ENCODE results near the gene CRB2. TPM values are rescaled to one million over a fixed set of nuclear protein-coding genes. Genes with fewer than 3 reads are reported as not detected.
"Not testable (repeated sequence)": the region's sequence is repeated elsewhere in the genome, so short reads cannot be mapped to it uniquely, and the experiment has no call there.

CRB2 gene
- polyA plus RNA-seq, 4 donors = 0.06 to 0.47 TPM; not detected in 2

- Histone ChIP-seq H3K27ac (ENCODE audit: low read depth in 1 of 3, low read length in 2 of 3) (no peak overlapping the region), H3K36me3 (ENCODE audit: control insufficient read depth in 3 of 3, insufficient read depth in 2 of 3, low read depth in 1 of 3, low read length in 3 of 3) (peaks cover 0 to 34% (median 0%) of the 10 kb centered on the region in 3 donors), H3K4me3 (ENCODE audit: low read depth in 1 of 3, low read length in 3 of 3) (no peak overlapping the region), H3K9me3 (ENCODE audit: control insufficient read depth in 2 of 2, insufficient read depth in 1 of 2, low read depth in 1 of 2, low read length in 1 of 2) (peaks cover 0 to 8% of the 10 kb centered on the region in 2 donors), H3K4me1 (ENCODE audit: control insufficient read depth in 3 of 3, insufficient read depth in 2 of 3, low read depth in 1 of 3, low read length in 2 of 3) (no peaks in the 10 kb centered on the region), H3K27me3 (ENCODE audit: control insufficient read depth in 3 of 3, insufficient read depth in 3 of 3, low read length in 3 of 3) (no peaks in the 10 kb centered on the region)
- FAIRE-seq (no peak), DNase-seq (no peak)
- 81 to 88% (median 84%) methylated on average over 15 to 16 of the region's 16 CpGs for WGBS, 3 donors
Observed at GRCh38 chr9:123394291-123395235, 38.6 kb downstream of the CRB2 start.

GRCh38 chr9:123395276-123395688, 39.3 kb downstream of the CRB2 start:
- Histone ChIP-seq H3K27me3 (ENCODE audit: control insufficient read depth in 3 of 3, insufficient read depth in 3 of 3, low read length in 3 of 3) (no peaks in the 10 kb centered on the region), H3K4me3 (ENCODE audit: low read depth in 1 of 3, low read length in 3 of 3) (no peak overlapping the region), H3K9me3 (ENCODE audit: control insufficient read depth in 2 of 2, insufficient read depth in 1 of 2, low read depth in 1 of 2, low read length in 1 of 2) (peaks cover 0 to 8% of the 10 kb centered on the region in 2 donors), H3K27ac (ENCODE audit: low read depth in 1 of 3, low read length in 2 of 3) (no peak overlapping the region), H3K4me1 (ENCODE audit: control insufficient read depth in 3 of 3, insufficient read depth in 2 of 3, low read depth in 1 of 3, low read length in 2 of 3) (no peaks in the 10 kb centered on the region), H3K36me3 (ENCODE audit: control insufficient read depth in 3 of 3, insufficient read depth in 2 of 3, low read depth in 1 of 3, low read length in 3 of 3) (peaks cover 0 to 39% (median 0%) of the 10 kb centered on the region in 3 donors)
- DNase-seq = peak in 1 of 2 donors; percentile 22
- no peak for FAIRE-seq
- 62 to 73% (median 72%) methylated on average over 5 of the region's 5 CpGs for WGBS, 3 donors

- no peaks in the 10 kb centered on the region for H3K4me1 ChIP-seq (ENCODE audit: control insufficient read depth in 3 of 3, insufficient read depth in 2 of 3, low read depth in 1 of 3, low read length in 2 of 3)
- FAIRE-seq = no peak
- 87 to 93% (median 91%) methylated on average over 23 to 24 of the region's 24 CpGs for WGBS, 3 donors
- H3K36me3 ChIP-seq (ENCODE audit: control insufficient read depth in 3 of 3, insufficient read depth in 2 of 3, low read depth in 1 of 3, low read length in 3 of 3) = peaks cover 0 to 40% (median 0%) of the 10 kb centered on the region in 3 donors
- peaks cover 0 to 8% of the 10 kb centered on the region in 2 donors for H3K9me3 ChIP-seq (ENCODE audit: control insufficient read depth in 2 of 2, insufficient read depth in 1 of 2, low read depth in 1 of 2, low read length in 1 of 2)
- H3K27me3 ChIP-seq (ENCODE audit: control insufficient read depth in 3 of 3, insufficient read depth in 3 of 3, low read length in 3 of 3) = no peaks in the 10 kb centered on the region
- DNase-seq = no peak
- H3K4me3 ChIP-seq (ENCODE audit: low read depth in 1 of 3, low read length in 3 of 3) = no peak overlapping the region
- no peak overlapping the region for H3K27ac ChIP-seq (ENCODE audit: low read depth in 1 of 3, low read length in 2 of 3)
Observed at GRCh38 chr9:123395689-123396511, 39.9 kb downstream of the CRB2 start.

- no peak for DNase-seq
- H3K4me1 ChIP-seq (ENCODE audit: control insufficient read depth in 3 of 3, insufficient read depth in 2 of 3, low read depth in 1 of 3, low read length in 2 of 3) = no peaks in the 10 kb centered on the region
- WGBS, 3 donors = 83 to 98% (median 92%) methylated on average over 3 to 4 of the region's 4 CpGs
Observed at GRCh38 chr9:123397975-123398374, 42.0 kb downstream of the CRB2 start.

GRCh38 chr9:123398938-123399337, 42.9 kb downstream of the CRB2 start:
- not testable (repeated sequence) for H3K4me3 ChIP-seq (ENCODE audit: low read depth in 1 of 3, low read length in 3 of 3); H3K27ac ChIP-seq (ENCODE audit: low read depth in 1 of 3, low read length in 2 of 3); DNase-seq; H3K4me1 ChIP-seq (ENCODE audit: control insufficient read depth in 3 of 3, insufficient read depth in 2 of 3, low read depth in 1 of 3, low read length in 2 of 3); H3K9me3 ChIP-seq (ENCODE audit: control insufficient read depth in 2 of 2, insufficient read depth in 1 of 2, low read depth in 1 of 2, low read length in 1 of 2); FAIRE-seq; H3K27me3 ChIP-seq (ENCODE audit: control insufficient read depth in 3 of 3, insufficient read depth in 3 of 3, low read length in 3 of 3)
- WGBS, 3 donors = 91 to 95% (median 93%) methylated on average over 14 of the region's 14 CpGs
- peaks cover 0 to 57% (median 0%) of the 10 kb centered on the region in 3 donors for H3K36me3 ChIP-seq (ENCODE audit: control insufficient read depth in 3 of 3, insufficient read depth in 2 of 3, low read depth in 1 of 3, low read length in 3 of 3)

More at GRCh38 chr9:123397975-123398374, 42.0 kb downstream of the CRB2 start:
- FAIRE-seq = no peak
- Histone ChIP-seq H3K27me3 (ENCODE audit: control insufficient read depth in 3 of 3, insufficient read depth in 3 of 3, low read length in 3 of 3) (no peaks in the 10 kb centered on the region), H3K9me3 (ENCODE audit: control insufficient read depth in 2 of 2, insufficient read depth in 1 of 2, low read depth in 1 of 2, low read length in 1 of 2) (peaks cover 0 to 3% of the 10 kb centered on the region in 2 donors), H3K27ac (ENCODE audit: low read depth in 1 of 3, low read length in 2 of 3) (no peak overlapping the region), H3K4me3 (ENCODE audit: low read depth in 1 of 3, low read length in 3 of 3) (no peak overlapping the region), H3K36me3 (ENCODE audit: control insufficient read depth in 3 of 3, insufficient read depth in 2 of 3, low read depth in 1 of 3, low read length in 3 of 3) (peaks cover 0 to 51% (median 0%) of the 10 kb centered on the region in 3 donors)

- Histone ChIP-seq H3K9me3 (ENCODE audit: control insufficient read depth in 2 of 2, insufficient read depth in 1 of 2, low read depth in 1 of 2, low read length in 1 of 2) (no peaks in the 10 kb centered on the region), H3K27me3 (ENCODE audit: control insufficient read depth in 3 of 3, insufficient read depth in 3 of 3, low read length in 3 of 3) (no peaks in the 10 kb centered on the region), H3K27ac (ENCODE audit: low read depth in 1 of 3, low read length in 2 of 3) (no peak overlapping the region), H3K4me1 (ENCODE audit: control insufficient read depth in 3 of 3, insufficient read depth in 2 of 3, low read depth in 1 of 3, low read length in 2 of 3) (no peaks in the 10 kb centered on the region), H3K4me3 (ENCODE audit: low read depth in 1 of 3, low read length in 3 of 3) (no peak overlapping the region), H3K36me3 (ENCODE audit: control insufficient read depth in 3 of 3, insufficient read depth in 2 of 3, low read depth in 1 of 3, low read length in 3 of 3) (peaks cover 0 to 51% (median 0%) of the 10 kb centered on the region in 3 donors)
- no peak for FAIRE-seq
- no peak for DNase-seq
- 84 to 92% (median 86%) methylated on average over 11 of the region's 11 CpGs for WGBS, 3 donors
Observed at GRCh38 chr9:123399803-123400378, 43.9 kb downstream of the CRB2 start.

GRCh38 chr9:123400926-123401503, 45.0 kb downstream of the CRB2 start:
- Histone ChIP-seq H3K4me1 (ENCODE audit: control insufficient read depth in 3 of 3, insufficient read depth in 2 of 3, low read depth in 1 of 3, low read length in 2 of 3) (no peaks in the 10 kb centered on the region), H3K27me3 (ENCODE audit: control insufficient read depth in 3 of 3, insufficient read depth in 3 of 3, low read length in 3 of 3) (no peaks in the 10 kb centered on the region), H3K4me3 (ENCODE audit: low read depth in 1 of 3, low read length in 3 of 3) (no peak overlapping the region), H3K36me3 (ENCODE audit: control insufficient read depth in 3 of 3, insufficient read depth in 2 of 3, low read depth in 1 of 3, low read length in 3 of 3) (peaks cover 0 to 45% (median 0%) of the 10 kb centered on the region in 3 donors), H3K9me3 (ENCODE audit: control insufficient read depth in 2 of 2, insufficient read depth in 1 of 2, low read depth in 1 of 2, low read length in 1 of 2) (no peaks in the 10 kb centered on the region), H3K27ac (ENCODE audit: low read depth in 1 of 3, low read length in 2 of 3) (no peak overlapping the region)
- 74 to 95% (median 92%) methylated on average over 13 of the region's 13 CpGs for WGBS, 3 donors
- no peak for FAIRE-seq
- DNase-seq = no peak

Data from small intestine (tissue), 7 donors.